ENCODE results near the gene ATP8A1.
"Not testable (repeated sequence)": the region's sequence is repeated elsewhere in the genome, so short reads cannot be mapped to it uniquely, and the experiment has no call there.

ATP8A1 gene

DNA sequence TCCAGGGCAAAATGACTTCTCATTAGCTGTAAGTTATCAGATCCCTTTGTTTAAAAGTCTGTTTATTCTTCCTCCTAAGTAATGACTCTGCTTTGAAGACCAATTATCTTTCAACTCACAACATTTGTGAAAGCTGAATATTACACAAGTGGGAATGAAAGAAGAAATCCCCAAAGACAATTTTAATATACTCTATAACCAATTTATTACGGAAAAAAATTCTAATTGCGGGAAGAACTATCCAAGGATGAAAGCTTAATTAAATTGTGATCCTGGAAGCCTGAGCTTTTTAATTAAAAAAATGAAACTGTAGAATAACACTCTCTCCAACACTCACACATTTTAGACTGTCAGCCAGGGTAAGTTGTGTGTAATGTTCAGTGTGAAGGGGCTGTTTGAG, 275.2 kb downstream of the ATP8A1 start:
- TF ChIP-seq, protein P1, sequence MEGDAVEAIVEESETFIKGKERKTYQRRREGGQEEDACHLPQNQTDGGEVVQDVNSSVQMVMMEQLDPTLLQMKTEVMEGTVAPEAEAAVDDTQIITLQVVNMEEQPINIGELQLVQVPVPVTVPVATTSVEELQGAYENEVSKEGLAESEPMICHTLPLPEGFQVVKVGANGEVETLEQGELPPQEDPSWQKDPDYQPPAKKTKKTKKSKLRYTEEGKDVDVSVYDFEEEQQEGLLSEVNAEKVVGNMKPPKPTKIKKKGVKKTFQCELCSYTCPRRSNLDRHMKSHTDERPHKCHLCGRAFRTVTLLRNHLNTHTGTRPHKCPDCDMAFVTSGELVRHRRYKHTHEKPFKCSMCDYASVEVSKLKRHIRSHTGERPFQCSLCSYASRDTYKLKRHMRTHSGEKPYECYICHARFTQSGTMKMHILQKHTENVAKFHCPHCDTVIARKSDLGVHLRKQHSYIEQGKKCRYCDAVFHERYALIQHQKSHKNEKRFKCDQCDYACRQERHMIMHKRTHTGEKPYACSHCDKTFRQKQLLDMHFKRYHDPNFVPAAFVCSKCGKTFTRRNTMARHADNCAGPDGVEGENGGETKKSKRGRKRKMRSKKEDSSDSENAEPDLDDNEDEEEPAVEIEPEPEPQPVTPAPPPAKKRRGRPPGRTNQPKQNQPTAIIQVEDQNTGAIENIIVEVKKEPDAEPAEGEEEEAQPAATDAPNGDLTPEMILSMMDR (IDR thresholded peaks at IDR 0.05; ENCODE audit: extremely low read depth, insufficient read depth, missing control alignments) = no peak
- in situ Hi-C loops (cut with MboI; ENCODE audit: low pct_unique_long_range_greater_than_20kb, low sequenced_read_pairs, unreplicated experiment) = no loop called here
- DNase-seq (ENCODE audit: low spot score) = no peak

DNA sequence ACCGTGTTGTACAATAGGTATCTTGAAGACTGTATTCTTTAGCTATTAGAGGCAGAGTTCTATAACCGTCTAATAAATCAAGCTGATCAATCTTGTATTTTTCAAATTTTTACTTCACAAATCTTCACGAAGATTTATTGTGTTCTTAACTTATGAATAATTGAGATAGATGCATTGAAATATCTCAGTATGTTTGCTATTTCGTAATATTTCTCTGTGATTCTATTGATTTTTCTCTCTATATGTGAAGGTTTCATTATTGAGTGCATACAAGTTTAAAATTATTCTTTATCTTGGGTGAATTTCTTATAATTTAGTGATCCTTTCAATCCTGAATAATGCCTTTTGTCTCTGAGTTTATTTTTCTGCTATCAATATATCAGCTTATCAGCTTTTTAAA, 279.4 kb downstream of the ATP8A1 start:
- TF ChIP-seq, protein P1 (IDR thresholded peaks at IDR 0.05; ENCODE audit: extremely low read depth, insufficient read depth, missing control alignments) = no peak
- DNase-seq (ENCODE audit: low spot score) = no peak
- in situ Hi-C loops (cut with MboI; ENCODE audit: low pct_unique_long_range_greater_than_20kb, low sequenced_read_pairs, unreplicated experiment) = no loop called here

GRCh38 chr4:42372303-42372702, 284.6 kb downstream of the ATP8A1 start:
- DNase-seq (ENCODE audit: low spot score); in situ Hi-C loops (cut with MboI; ENCODE audit: low pct_unique_long_range_greater_than_20kb, low sequenced_read_pairs, unreplicated experiment): not testable (repeated sequence)

DNA sequence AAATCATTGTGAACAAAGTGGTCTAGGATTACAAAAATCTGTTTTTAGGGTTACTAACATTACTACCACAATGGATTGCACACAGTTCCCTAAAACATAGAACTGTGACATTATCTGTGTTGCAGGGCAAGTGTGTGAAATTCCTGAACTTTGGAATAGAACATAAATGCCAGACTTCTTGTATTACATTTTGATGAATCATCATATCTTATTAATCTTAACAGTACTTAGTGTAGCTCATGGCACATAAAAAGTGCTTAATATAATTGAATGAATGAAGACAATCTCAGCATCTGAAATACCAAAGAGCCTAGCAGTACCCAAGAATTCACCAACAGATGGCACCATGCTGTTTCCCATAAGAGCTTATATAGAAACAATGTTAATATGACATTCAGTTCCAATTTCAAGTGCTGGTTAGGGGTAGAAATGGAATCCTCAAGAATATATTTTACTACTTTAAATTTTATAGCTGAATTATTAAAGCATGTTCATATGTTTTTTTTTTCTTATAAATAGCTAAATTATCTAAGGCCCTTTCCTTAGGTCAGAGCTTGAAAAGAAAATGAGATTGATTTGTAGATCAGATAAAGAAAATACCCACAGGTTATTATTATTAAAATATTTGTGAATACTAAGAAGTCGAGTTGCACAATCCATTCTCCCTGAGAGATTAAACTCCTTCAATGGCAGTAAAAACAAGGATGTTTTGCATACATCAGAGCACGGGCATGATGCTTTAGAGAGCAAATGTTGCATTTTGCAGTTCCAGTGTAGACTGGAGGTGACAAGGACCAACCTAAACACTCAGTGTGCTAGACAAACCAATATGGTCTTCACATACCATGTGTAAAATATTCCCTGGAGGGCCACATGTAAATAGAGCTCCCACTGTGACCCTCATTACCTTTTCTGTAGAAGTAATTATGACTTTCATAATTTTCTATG, 285.3 kb downstream of the ATP8A1 start:
- in situ Hi-C loops (cut with MboI; ENCODE audit: low pct_unique_long_range_greater_than_20kb, low sequenced_read_pairs, unreplicated experiment) = no loop called here
- TF ChIP-seq, protein P1 (IDR thresholded peaks at IDR 0.05; ENCODE audit: extremely low read depth, insufficient read depth, missing control alignments) = peak; percentile 60
- peak; percentile 78 for DNase-seq (ENCODE audit: low spot score)

GRCh38 chr4:42369489-42369888, 287.4 kb downstream of the ATP8A1 start:
- in situ Hi-C loops (cut with MboI; ENCODE audit: low pct_unique_long_range_greater_than_20kb, low sequenced_read_pairs, unreplicated experiment) = no loop called here
- DNase-seq (ENCODE audit: low spot score) = no peak
- TF ChIP-seq, protein P1 (IDR thresholded peaks at IDR 0.05; ENCODE audit: extremely low read depth, insufficient read depth, missing control alignments) = no peak

GRCh38 chr4:42366959-42367358, 289.9 kb downstream of the ATP8A1 start:
- TF ChIP-seq, protein P1 (IDR thresholded peaks at IDR 0.05; ENCODE audit: extremely low read depth, insufficient read depth, missing control alignments) = no peak
- in situ Hi-C loops (cut with MboI; ENCODE audit: low pct_unique_long_range_greater_than_20kb, low sequenced_read_pairs, unreplicated experiment) = no loop called here
- DNase-seq (ENCODE audit: low spot score) = no peak

DNA sequence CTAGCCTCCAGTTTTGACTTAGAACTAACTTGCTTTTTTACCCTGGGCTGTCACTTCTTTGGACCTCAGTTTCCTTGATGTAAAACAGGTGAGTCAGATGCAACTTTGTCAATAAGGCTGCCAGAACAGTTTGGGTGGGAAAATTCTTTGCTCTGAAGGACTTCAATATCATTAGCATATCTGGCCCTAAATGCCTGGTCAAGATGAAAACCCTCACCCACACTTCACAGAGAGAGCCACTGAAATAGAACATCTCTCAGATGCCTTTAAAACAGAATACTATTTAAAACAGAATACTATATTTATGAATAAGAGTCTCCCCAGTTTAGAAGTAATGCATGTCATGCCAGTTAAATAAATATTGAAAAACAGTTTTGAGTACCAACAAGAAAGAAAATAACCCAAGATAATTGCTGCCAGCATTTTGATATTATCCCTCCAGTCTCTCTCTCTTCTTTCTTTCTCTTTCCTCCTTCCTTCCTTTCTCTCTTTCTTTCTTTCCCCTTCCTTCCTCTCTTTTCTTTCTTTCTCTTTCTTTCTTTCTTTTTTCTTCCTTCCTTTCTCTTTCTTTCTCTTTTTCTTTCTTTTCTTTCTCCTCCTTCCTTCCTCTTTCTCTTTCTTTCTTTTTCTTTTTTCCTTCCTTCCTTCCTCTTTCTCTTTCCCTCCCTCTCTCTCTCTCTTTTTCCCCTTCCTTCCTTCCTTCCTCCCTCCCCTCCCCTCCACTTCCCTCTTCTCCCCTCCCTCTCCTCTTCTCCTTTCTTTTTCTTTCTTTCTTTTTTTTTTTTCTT, 292.4 kb downstream of the ATP8A1 start:
- TF ChIP-seq, protein P1 (IDR thresholded peaks at IDR 0.05; ENCODE audit: extremely low read depth, insufficient read depth, missing control alignments) = no peak
- DNase-seq (ENCODE audit: low spot score) = no peak
- in situ Hi-C loops (cut with MboI; ENCODE audit: low pct_unique_long_range_greater_than_20kb, low sequenced_read_pairs, unreplicated experiment) = no loop called here

Measured in GM13977 (cell line).